GM21381 (cell line): ENCODE measurements around the gene PRRT2.
A peak's percentile ranks its signal among the peaks of the same experiment; 100 is the strongest.

Experiments used
- ATAC-seq: cut with Tn5 transposase; IDR thresholded peaks from one replicate; pipeline ENCODE4 v1.9.1; 2021; ENCODE audit warnings: mild to moderate bottlenecking, moderate library complexity; ENCODE audit not compliant: unreplicated experiment

The PRRT2 gene

DNA sequence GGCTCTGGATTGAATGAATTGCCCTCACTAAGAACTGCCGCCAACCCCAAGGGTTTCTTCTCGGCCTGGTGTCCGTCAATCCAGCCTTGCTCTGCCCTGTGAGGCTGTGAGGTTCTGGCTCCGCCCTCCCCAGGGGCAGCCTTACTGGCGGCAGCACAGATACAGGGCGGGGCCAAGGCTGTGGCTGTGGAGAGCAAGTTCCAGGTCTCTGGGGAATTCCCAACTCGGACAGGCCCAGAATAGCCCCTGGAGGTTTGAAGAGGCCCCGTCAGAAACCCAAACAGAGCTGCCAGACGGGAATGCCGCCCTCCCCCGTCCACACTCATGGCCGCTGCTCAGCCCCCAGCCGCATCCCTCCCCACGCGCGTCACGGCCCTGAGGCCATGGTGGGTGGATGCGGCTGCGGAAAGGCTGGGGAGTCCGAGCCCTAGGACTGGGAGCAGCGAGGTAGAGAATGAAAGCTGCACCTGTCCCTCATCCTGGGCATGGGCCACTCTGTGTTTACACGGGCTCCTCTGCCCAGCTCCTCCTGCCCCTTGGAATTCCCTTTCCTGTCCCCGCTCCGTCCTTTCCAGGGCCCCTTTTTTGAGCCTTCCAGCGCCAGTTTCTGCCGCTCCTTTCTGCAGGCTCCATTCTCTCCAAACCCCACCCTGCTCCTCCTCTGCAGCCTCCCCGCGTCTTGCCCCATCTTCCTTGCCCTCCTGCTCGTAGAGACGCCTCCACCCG lies 660 bp upstream of the PRRT2 start:
- no peak for ATAC-seq

GRCh38 chr16:29812754-29813643 lies 1.0 kb downstream of the PRRT2 start:
- no peak for ATAC-seq

- no peak for ATAC-seq
Observed at GRCh38 chr16:29813644-29814562, 1.9 kb downstream of the PRRT2 start.

DNA sequence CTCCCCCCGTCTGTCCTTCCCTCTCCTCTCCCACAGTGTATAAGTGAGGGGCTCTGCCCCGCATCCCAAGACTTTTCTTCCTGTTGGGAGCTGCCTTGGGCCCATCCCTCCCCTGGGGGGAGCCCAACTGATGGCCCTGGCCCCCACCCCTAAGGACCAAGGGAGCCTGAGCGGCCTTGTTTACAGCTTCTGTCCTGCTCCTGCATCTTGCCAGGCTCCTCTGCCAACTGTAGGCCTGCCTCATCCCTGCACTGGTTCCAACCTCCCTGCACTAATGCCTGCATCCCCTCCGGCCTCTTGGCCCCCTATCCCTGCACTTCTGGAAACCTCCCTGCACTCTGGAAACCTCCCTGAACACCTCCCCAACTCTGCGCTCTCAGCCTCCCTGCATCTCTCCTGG lies 2.6 kb downstream of the PRRT2 start:
- no peak for ATAC-seq

DNA sequence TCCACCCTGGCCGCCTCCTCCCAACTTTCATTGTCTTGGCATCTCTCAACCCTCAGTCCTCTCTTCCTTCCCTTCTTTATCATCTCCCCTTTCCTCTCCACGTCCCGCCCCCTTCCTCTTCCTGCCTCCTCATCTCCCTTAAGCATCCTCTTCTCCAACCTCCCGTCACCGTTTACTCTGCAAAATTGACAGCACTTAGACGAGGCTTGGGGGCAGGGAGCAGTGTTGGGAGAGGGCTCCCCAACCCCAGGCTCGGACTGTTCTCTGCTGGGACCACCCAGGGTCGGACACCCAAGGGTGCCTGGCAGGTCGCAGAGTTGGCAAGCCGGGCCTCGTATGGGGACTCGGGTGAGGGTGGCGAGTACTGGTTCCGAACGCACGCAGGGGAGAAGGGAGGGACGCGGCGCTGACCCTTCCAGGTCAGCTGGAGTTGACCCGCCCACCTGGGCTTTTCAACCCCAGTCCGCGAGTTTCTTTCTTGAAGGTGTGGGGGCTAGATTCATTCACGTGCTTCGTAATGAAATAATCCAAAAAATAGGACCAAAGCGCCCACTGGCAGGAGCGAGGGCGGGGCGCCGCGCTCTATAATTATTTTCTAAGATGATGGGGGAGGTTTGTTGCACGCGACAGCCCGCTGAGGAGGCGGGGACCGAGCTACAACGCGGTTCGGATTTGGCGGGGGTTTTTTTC lies 3.2 kb downstream of the PRRT2 start:
- ATAC-seq, result no peak

- ATAC-seq, result peak; percentile 60
Observed at GRCh38 chr16:29815793-29816693, 4.0 kb downstream of the PRRT2 start, which contains the start of gene PAGR1. Gene PAGR1 (plus strand): TSS chr16:29816152. CDS start chr16:29816526, 374 bp downstream.

GRCh38 chr16:29816694-29817441 lies 4.9 kb downstream of the PRRT2 start:
- ATAC-seq, result peak; percentile 17

GRCh38 chr16:29818082-29818481 lies 6.1 kb downstream of the PRRT2 start:
- ATAC-seq, result no peak

GRCh38 chr16:29819506-29819905 lies 7.5 kb downstream of the PRRT2 start:
- no peak for ATAC-seq

GRCh38 chr16:29820271-29820701 lies 8.3 kb downstream of the PRRT2 start, which contains the start of gene MVP:
Gene MVP (plus strand): TSS chr16:29820462. CDS start chr16:29830550, 10,088 bp downstream.
- no peak for ATAC-seq

- peak; percentile 42 for ATAC-seq
Observed at GRCh38 chr16:29820730-29821642, 9.0 kb downstream of the PRRT2 start.

DNA sequence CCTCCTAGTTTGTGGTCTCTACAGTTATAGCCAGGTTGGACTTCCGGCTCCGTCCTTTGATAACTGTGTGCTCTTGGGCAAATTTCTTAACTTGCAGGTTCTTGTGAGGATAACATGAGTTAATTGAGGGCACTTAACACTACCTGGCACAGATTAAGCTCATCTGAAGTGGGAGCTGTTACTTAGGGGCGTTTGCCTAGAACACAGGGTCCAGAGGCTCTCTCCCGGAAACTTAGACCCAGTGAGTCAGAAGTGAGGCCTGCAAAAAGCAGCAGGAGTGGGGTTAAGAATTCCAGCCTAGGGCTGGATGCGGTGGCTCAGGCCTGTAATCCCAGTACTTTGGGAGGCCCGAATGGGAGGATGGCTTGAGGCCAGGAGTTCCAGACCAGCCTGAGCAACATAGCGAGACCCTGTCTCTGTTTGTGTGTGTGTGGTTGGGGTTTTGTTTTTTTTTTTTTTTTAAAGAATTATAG lies 9.7 kb downstream of the PRRT2 start:
- ATAC-seq, result no peak

DNA sequence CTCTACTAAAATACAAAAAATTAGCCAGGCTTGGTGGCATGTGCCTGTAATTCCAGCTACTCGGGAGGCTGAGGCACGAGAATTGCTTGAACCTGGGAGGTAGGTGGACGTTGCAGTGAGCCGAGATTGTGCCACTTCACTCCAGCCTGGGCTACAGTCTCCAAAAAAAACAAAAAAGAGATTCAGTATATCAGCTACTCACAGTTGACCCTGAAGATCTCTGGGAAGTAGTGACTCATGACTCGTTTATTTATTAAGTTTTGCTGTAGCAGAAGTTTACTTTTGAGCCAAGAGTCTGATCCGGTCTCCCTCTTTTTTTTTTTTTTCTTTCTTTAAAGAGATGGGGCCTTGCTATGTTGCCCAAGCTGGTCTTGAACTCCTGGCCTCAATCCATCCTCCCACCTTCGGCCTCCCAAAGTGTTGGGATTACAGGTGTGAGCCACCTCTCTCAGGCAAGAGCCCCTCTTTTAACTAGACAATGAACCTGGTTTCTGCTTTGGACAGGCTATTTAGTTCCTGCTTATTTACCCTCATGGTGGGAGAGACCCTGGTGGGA lies 12.7 kb downstream of the PRRT2 start:
- ATAC-seq, result no peak

- ATAC-seq, result no peak
Observed at GRCh38 chr16:29825145-29826044, 13.4 kb downstream of the PRRT2 start.

GRCh38 chr16:29826342-29826695 lies 14.3 kb downstream of the PRRT2 start:
- ATAC-seq, result no peak

DNA sequence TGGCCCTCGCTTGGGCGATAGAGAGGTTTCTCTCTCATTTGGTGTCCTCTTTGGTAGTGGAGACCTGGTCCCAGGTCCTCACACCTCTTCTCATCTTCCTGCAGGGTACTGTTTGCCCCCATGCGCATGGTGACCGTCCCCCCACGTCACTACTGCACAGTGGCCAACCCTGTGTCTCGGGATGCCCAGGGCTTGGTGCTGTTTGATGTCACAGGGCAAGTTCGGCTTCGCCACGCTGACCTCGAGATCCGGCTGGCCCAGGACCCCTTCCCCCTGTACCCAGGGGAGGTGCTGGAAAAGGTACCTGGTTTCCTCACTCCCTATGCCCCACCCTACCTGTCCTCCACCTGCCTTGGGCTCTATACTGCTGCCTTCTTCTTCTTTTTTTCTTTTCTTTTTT lies 18.8 kb downstream of the PRRT2 start:
- ATAC-seq, result no peak
